M059J (cell line): ENCODE data around the gene CXCR5. TPM values are rescaled to one million over a fixed set of nuclear protein-coding genes. Genes with fewer than 3 reads are reported as not detected.
"Not testable (repeated sequence)": the region's sequence is repeated elsewhere in the genome, so short reads cannot be mapped to it uniquely, and the experiment has no call there.

Experiments
- DNase-seq: peaks from one replicate; pipeline ENCODE4 v3.0.0-alpha.2; 2012; ENCODE audit warnings: low read depth
- total RNA-seq: library from RNA; depleted of rRNA; stranded (reverse); fragments of >200 nt; shearing (Covaris generic); gene quantifications from 2 replicates; pipeline ENCODE4 v1.2.3, GENCODE V29; 2014; rRNA removed

Gene CXCR5
- not detected in 2 replicates for total RNA-seq

GRCh38 chr11:118883368-118884071 lies at the start of gene CXCR5:
Gene CXCR5 (plus strand): TSS chr11:118883892. CDS start chr11:118883942, 50 bp downstream.
- DNase-seq: peak; percentile 34

GRCh38 chr11:118834427-118835028 lies 49.2 kb upstream of the CXCR5 start:
- peak; percentile 12 for DNase-seq

- no peak for DNase-seq
Observed at GRCh38 chr11:118837868-118838267, 45.8 kb upstream of the CXCR5 start.

GRCh38 chr11:118838905-118839553 lies 44.7 kb upstream of the CXCR5 start:
- no peak for DNase-seq

- no peak for DNase-seq
Observed at GRCh38 chr11:118841469-118842242, 42.0 kb upstream of the CXCR5 start.

- peak; percentile 54 for DNase-seq
Observed at GRCh38 chr11:118842369-118842768, 41.3 kb upstream of the CXCR5 start.

- not testable (repeated sequence) for DNase-seq
Observed at GRCh38 chr11:118842843-118843242, 40.8 kb upstream of the CXCR5 start.

GRCh38 chr11:118843565-118843964 lies 40.1 kb upstream of the CXCR5 start:
- no peak for DNase-seq

GRCh38 chr11:118845369-118845768 lies 38.3 kb upstream of the CXCR5 start:
- peak; percentile 23 for DNase-seq

GRCh38 chr11:118846181-118846935 lies 37.3 kb upstream of the CXCR5 start:
- DNase-seq: no peak

- no peak for DNase-seq
Observed at GRCh38 chr11:118849825-118850224, 33.9 kb upstream of the CXCR5 start.

GRCh38 chr11:118851970-118852369 lies 31.7 kb upstream of the CXCR5 start:
- no peak for DNase-seq

GRCh38 chr11:118853678-118854077 lies 30.0 kb upstream of the CXCR5 start:
- DNase-seq: no peak

- no peak for DNase-seq
Observed at GRCh38 chr11:118856314-118856713, 27.4 kb upstream of the CXCR5 start.

- no peak for DNase-seq
Observed at GRCh38 chr11:118857385-118857784, 26.3 kb upstream of the CXCR5 start.

GRCh38 chr11:118859973-118860372 lies 23.7 kb upstream of the CXCR5 start:
- DNase-seq: no peak

- DNase-seq: no peak
Observed at GRCh38 chr11:118868659-118869058, 15.0 kb upstream of the CXCR5 start.

GRCh38 chr11:118870396-118871343 lies 13.0 kb upstream of the CXCR5 start:
- peak; percentile 37 for DNase-seq

- no peak for DNase-seq
Observed at GRCh38 chr11:118872403-118872821, 11.3 kb upstream of the CXCR5 start.

GRCh38 chr11:118873804-118874203 lies 9.9 kb upstream of the CXCR5 start:
- no peak for DNase-seq
